SK-N-SH treated with all-trans-retinoic acid at 6 μM for 48 hours (cell line): Measurements from ENCODE around the gene SPG7.

Experiments
- ATAC-seq: fragments of 200-7000 bp; cut with Tn5 transposase; 3 replicates; pipeline ENCODE4 v1.9.1; 2020; ENCODE audit warnings: mild to moderate bottlenecking, moderate library complexity
- ARNTL ChIP-seq: fragments of 450-650 bp; formaldehyde crosslinking; IDR thresholded peaks from 2 replicates; pipeline ENCODE4 v1.5.0; 2020; ENCODE audit warnings: low read depth, mild to moderate bottlenecking, moderate library complexity, borderline replicate concordance
- BACH2 ChIP-seq: fragments of 250-450 bp; sonication (Bioruptor Pico); IDR thresholded peaks from 2 replicates; pipeline ENCODE4 v1.9.0; 2021; ENCODE audit warnings: mild to moderate bottlenecking, borderline replicate concordance
- CREB5 ChIP-seq: fragments of 250-450 bp; sonication (Bioruptor Pico); IDR thresholded peaks from 2 replicates; pipeline ENCODE4 v1.5.1; 2020; ENCODE audit warnings: low read depth, mild to moderate bottlenecking, moderate library complexity
- CSDC2 ChIP-seq: fragments of 250-450 bp; sonication (Bioruptor Pico); IDR thresholded peaks from 2 replicates; pipeline ENCODE4 v1.5.0; 2020; ENCODE audit warnings: mild to moderate bottlenecking, moderate library complexity
- CSRNP3 ChIP-seq: fragments of 250-450 bp; sonication (Bioruptor Pico); IDR thresholded peaks from 2 replicates; pipeline ENCODE4 v1.5.1; 2021; ENCODE audit warnings: mild to moderate bottlenecking, moderate library complexity
- ESRRG ChIP-seq: fragments of 250-450 bp; sonication (Bioruptor Pico); IDR thresholded peaks from 2 replicates; pipeline ENCODE4 v1.6.1; 2021; ENCODE audit warnings: mild to moderate bottlenecking
- GLIS3 ChIP-seq: fragments of 250-450 bp; sonication (Bioruptor Pico); IDR thresholded peaks from 2 replicates; pipeline ENCODE4 v1.5.0; 2020; ENCODE audit warnings: mild to moderate bottlenecking, moderate library complexity
- ISL1 ChIP-seq: fragments of 250-450 bp; sonication (Bioruptor Pico); IDR thresholded peaks from 2 replicates; pipeline ENCODE4 v2.1.2; 2022; ENCODE audit warnings: mild to moderate bottlenecking, moderate library complexity
- OSR1 ChIP-seq: fragments of 250-450 bp; sonication (Bioruptor Pico); IDR thresholded peaks from 2 replicates; pipeline ENCODE4 v1.8.0; 2022; ENCODE audit warnings: moderate library complexity, mild to moderate bottlenecking, inconsistent platforms
- PATZ1 ChIP-seq: fragments of 250-450 bp; sonication (Bioruptor Pico); IDR thresholded peaks from 2 replicates; pipeline ENCODE4 v1.8.0; 2020; ENCODE audit warnings: mild to moderate bottlenecking, moderate library complexity, borderline replicate concordance
- PPARA ChIP-seq: fragments of 250-450 bp; sonication (Bioruptor Pico); IDR thresholded peaks from 2 replicates; pipeline ENCODE4 v1.5.0; 2020; ENCODE audit warnings: mild to moderate bottlenecking, borderline replicate concordance
- RARB ChIP-seq: fragments of 250-450 bp; sonication (Bioruptor Pico); IDR thresholded peaks from 2 replicates; pipeline ENCODE4 v1.8.0; 2021; ENCODE audit warnings: mild to moderate bottlenecking, moderate library complexity
- SNAI2 ChIP-seq: fragments of 250-450 bp; sonication (Bioruptor Pico); IDR thresholded peaks from 2 replicates; pipeline ENCODE4 v1.5.0; 2020; ENCODE audit warnings: mild to moderate bottlenecking, moderate library complexity
- TCF4 ChIP-seq: fragments of 250-450 bp; sonication (Bioruptor Pico); IDR thresholded peaks from 2 replicates; pipeline ENCODE4 v1.8.0; 2021; ENCODE audit warnings: mild to moderate bottlenecking, moderate library complexity, borderline replicate concordance
- TOX ChIP-seq: fragments of 250-450 bp; sonication (Bioruptor Pico); IDR thresholded peaks from 2 replicates; pipeline ENCODE4 v1.8.0; 2021; ENCODE audit warnings: mild to moderate bottlenecking, moderate library complexity, borderline replicate concordance
- TSHZ2 ChIP-seq: fragments of 250-450 bp; sonication (Bioruptor Pico); IDR thresholded peaks from 2 replicates; pipeline ENCODE4 v1.5.0; 2020; ENCODE audit warnings: mild to moderate bottlenecking, moderate library complexity
- ZFP3 ChIP-seq: fragments of 250-450 bp; sonication (Bioruptor Pico); IDR thresholded peaks from 2 replicates; pipeline ENCODE4 v1.5.0; 2020; ENCODE audit warnings: mild to moderate bottlenecking, moderate library complexity
- ZFP30 ChIP-seq: fragments of 450-650 bp; formaldehyde crosslinking; IDR thresholded peaks from 2 replicates; pipeline ENCODE4 v1.5.0; 2022; ENCODE audit warnings: mild to moderate bottlenecking, moderate library complexity
- ZNF70 ChIP-seq: fragments of 450-650 bp; formaldehyde crosslinking; IDR thresholded peaks from 2 replicates; pipeline ENCODE4 v1.5.0; 2020; ENCODE audit warnings: mild to moderate bottlenecking, moderate library complexity

Gene SPG7

GRCh38 chr16:89573826-89574680 is 65.8 kb downstream of the SPG7 start:
- TF ChIP-seq ZFP3 (CRISPR knock-in tag), result no peak
- TF ChIP-seq CSRNP3, result no peak
- no peak for TF ChIP-seq ARNTL (CRISPR knock-in tag)
- TF ChIP-seq, all 23 proteins: peak for 0
- no peak for ATAC-seq

- ATAC-seq, result no peak
- TF ChIP-seq PPARA (CRISPR knock-in tag), result no peak
- no peak for TF ChIP-seq TCF4 (CRISPR knock-in tag)
- TF ChIP-seq ISL1 (CRISPR knock-in tag), result no peak
- TF ChIP-seq RARB (CRISPR knock-in tag), result no peak
- no peak for TF ChIP-seq OSR1 (CRISPR knock-in tag)
- no peak for TF ChIP-seq CREB5 (CRISPR knock-in tag)
- TF ChIP-seq ZFP3 (CRISPR knock-in tag), result no peak
- TF ChIP-seq PATZ1 (CRISPR knock-in tag), result no peak
- no peak for TF ChIP-seq ESRRG (CRISPR knock-in tag)
- TF ChIP-seq TSHZ2 (CRISPR knock-in tag), result no peak
- TF ChIP-seq SNAI2 (CRISPR knock-in tag), result no peak
- TF ChIP-seq TOX, result no peak
- no peak for TF ChIP-seq ZFP30
- TF ChIP-seq ZNF70, result no peak
These were observed 66.6 kb downstream of the SPG7 start for GRCh38 chr16:89574681-89575246.

- ATAC-seq, result no peak
- TF ChIP-seq ZFP3 (CRISPR knock-in tag) (no peak), CSRNP3 (no peak), TSHZ2 (CRISPR knock-in tag) (no peak), GLIS3 (CRISPR knock-in tag) (no peak), PPARA (CRISPR knock-in tag) (no peak), PATZ1 (CRISPR knock-in tag) (no peak), CSDC2 (CRISPR knock-in tag) (no peak), BACH2 (CRISPR knock-in tag) (no peak), RARB (CRISPR knock-in tag) (no peak), OSR1 (CRISPR knock-in tag) (no peak), SNAI2 (CRISPR knock-in tag) (no peak), TCF4 (CRISPR knock-in tag) (no peak), TOX (no peak), ZNF70 (no peak), ARNTL (CRISPR knock-in tag) (no peak)
These were observed 67.3 kb downstream of the SPG7 start, which contains the start of gene CPNE7 for GRCh38 chr16:89575247-89576152. CPNE7 (plus strand) TSS chr16:89575758; CDS start chr16:89575898, 140 bp downstream.
